Measurements from ENCODE around the gene IRAK2. TPM values are rescaled to one million over a fixed set of nuclear protein-coding genes. Genes with fewer than 3 reads are reported as not detected.
"Not testable (repeated sequence)": the region's sequence is repeated elsewhere in the genome, so short reads cannot be mapped to it uniquely, and the experiment has no call there.

Gene IRAK2
- total RNA-seq, 2 donors from 2014 or later = 5.1 to 7.6 TPM

DNA sequence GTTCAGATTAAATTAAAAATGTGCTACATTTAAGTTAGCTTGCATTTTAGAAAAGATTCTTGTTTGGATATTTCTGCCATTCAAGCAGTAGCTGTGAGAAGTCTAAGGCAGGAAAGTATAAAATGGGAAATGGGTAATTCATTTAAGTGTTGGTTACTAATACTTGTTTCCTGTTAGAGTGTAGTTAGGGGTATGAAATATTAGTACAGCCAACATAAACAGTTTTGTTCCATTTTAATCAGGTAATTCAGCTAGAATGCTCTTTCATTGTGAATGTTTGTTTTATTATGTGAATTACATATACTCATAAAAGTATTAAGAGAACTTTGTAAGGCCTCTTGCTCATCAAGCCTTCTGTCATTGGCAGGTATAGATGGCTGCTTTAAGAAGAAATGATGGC is 103.4 kb downstream of the IRAK2 start:
- TF ChIP-seq, protein P1, sequence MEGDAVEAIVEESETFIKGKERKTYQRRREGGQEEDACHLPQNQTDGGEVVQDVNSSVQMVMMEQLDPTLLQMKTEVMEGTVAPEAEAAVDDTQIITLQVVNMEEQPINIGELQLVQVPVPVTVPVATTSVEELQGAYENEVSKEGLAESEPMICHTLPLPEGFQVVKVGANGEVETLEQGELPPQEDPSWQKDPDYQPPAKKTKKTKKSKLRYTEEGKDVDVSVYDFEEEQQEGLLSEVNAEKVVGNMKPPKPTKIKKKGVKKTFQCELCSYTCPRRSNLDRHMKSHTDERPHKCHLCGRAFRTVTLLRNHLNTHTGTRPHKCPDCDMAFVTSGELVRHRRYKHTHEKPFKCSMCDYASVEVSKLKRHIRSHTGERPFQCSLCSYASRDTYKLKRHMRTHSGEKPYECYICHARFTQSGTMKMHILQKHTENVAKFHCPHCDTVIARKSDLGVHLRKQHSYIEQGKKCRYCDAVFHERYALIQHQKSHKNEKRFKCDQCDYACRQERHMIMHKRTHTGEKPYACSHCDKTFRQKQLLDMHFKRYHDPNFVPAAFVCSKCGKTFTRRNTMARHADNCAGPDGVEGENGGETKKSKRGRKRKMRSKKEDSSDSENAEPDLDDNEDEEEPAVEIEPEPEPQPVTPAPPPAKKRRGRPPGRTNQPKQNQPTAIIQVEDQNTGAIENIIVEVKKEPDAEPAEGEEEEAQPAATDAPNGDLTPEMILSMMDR (IDR thresholded peaks at IDR 0.05) = no peak
- Histone ChIP-seq H3K4me3 (no peak overlapping the region), H3K27me3 (replicated peaks; ENCODE audit: insufficient read depth) (no peaks in the 10 kb centered on the region), H3K36me3 (no peaks in the 10 kb centered on the region), H3K4me1 (replicated peaks) (peaks cover 1% of the 10 kb centered on the region), H3K27ac (no peak overlapping the region), H3K9me3 (no peaks in the 10 kb centered on the region)
- DNase-seq (ENCODE audit: low spot score) = no peak
- intact Hi-C loops (cut with DNase I) = no loop called here

DNA sequence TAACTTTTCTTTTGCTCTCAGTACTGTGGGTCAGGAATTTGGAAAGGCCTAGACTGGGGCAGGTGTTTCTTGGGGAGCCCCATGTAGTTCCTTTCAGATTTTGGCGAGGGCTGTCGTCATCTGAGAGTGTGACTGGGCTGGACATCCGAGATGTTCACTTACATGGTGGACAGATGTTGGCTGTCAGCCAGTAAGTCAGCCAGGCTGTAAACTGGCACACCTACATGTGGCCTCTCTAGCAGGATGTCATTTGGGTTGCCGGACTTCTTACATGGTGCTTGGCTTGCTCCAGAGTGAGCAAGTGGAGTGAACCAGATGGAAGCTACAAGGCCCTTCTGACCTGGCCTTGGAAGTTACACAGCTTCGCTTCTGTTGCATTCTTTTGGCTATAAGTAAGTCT is 104.2 kb downstream of the IRAK2 start:
- no peaks in the 10 kb centered on the region for H3K36me3 ChIP-seq

DNA sequence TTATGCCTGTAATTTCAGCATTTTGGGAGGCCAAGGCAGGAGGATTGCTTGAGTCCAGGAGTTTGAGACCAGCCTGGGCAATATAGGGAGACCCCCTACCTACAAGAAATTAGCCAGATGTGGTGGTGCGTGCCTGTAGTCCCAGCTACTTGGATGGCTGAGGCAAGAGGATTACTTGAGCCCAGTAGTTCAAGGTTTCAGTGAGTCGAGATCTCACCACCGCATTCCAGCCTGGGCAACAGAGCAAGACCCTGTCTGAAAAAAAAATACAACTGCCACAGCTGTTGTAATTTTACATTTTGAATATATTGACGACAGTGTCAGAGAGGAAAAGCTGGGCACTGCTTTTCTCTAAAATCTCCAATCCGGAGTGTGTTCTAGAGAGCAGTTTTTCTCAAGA is 104.7 kb downstream of the IRAK2 start:
- Histone ChIP-seq H3K4me1 (replicated peaks) (peaks cover 5% of the 10 kb centered on the region), H3K27ac (no peak overlapping the region), H3K9me3 (no peaks in the 10 kb centered on the region), H3K36me3 (no peaks in the 10 kb centered on the region), H3K27me3 (replicated peaks; ENCODE audit: insufficient read depth) (no peaks in the 10 kb centered on the region), H3K4me3 (no peak overlapping the region)
- no peak for DNase-seq (ENCODE audit: low spot score)
- intact Hi-C loops (cut with DNase I) = no loop called here
- TF ChIP-seq, protein P1 (IDR thresholded peaks at IDR 0.05) = no peak
- TF ChIP-seq POLR2A (IDR thresholded peaks at IDR 0.05) = no peak
- no peak for TF ChIP-seq POLR2AphosphoS5 (IDR thresholded peaks at IDR 0.05)
- 97% methylated on average over 5 of the region's 5 CpGs for WGBS

More for the DNA sequence above, 104.2 kb downstream of the IRAK2 start:
- 85% methylated on average over 5 of the region's 5 CpGs for WGBS
- Histone ChIP-seq H3K4me3 (no peak overlapping the region), H3K27me3 (replicated peaks; ENCODE audit: insufficient read depth) (no peaks in the 10 kb centered on the region), H3K27ac (no peak overlapping the region), H3K4me1 (replicated peaks) (peaks cover 5% of the 10 kb centered on the region), H3K9me3 (no peaks in the 10 kb centered on the region)
- intact Hi-C loops (cut with DNase I) = no loop called here
- DNase-seq (ENCODE audit: low spot score) = no peak
- TF ChIP-seq, protein P1 (IDR thresholded peaks at IDR 0.05) = no peak
- no peak for TF ChIP-seq POLR2A (IDR thresholded peaks at IDR 0.05)
- TF ChIP-seq POLR2AphosphoS5 (IDR thresholded peaks at IDR 0.05) = no peak

DNA sequence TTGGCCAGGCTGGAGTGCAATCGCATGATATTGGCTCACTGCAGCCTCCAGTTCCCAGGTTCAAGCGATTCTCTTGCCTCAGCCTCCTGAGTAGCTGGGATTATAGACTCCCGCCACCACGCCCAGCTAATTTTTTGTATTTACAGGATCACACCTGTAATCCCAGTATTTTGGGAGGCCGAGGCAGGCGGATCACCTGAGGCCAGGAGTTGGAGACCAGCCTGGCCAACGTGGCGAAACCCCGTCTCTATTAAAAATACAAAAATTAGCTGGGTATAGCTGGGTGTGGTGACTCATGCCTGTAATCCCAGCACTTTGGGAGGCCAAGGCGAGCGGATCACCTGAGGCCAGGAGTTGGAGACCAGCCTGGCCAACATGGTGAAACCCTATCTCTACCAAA is 107.8 kb downstream of the IRAK2 start:
- H3K4me3 ChIP-seq; H3K27me3 ChIP-seq (replicated peaks; ENCODE audit: insufficient read depth); H3K9me3 ChIP-seq; H3K4me1 ChIP-seq (replicated peaks); intact Hi-C loops (cut with DNase I); H3K27ac ChIP-seq; DNase-seq (ENCODE audit: low spot score); H3K36me3 ChIP-seq: not testable (repeated sequence)
- 95% methylated on average over 11 of the region's 11 CpGs for WGBS

DNA sequence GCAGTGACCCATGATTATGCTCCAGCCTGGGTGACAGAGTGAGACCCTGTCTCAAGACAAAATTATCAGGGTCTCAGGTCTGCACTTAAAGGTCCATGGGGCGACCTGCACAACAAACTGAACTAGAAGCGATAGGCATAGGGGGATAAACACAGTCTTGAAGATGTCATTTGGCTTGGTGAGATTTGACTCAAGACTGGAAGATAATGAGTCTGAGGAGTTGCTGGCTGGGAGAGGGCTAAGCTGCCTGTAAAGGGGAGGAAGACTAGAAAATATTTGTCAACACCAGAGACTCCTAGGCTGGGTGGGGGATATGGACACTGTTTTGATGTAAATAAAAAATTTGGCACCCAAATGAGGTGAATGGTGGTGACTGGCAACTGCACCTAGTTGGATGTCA is 108.3 kb downstream of the IRAK2 start:
- intact Hi-C loops (cut with DNase I) = no loop called here
- no peaks in the 10 kb centered on the region for H3K9me3 ChIP-seq
- DNase-seq (ENCODE audit: low spot score) = no peak
- no peak for TF ChIP-seq POLR2AphosphoS5 (IDR thresholded peaks at IDR 0.05)
- TF ChIP-seq POLR2A (IDR thresholded peaks at IDR 0.05) = no peak
- TF ChIP-seq, protein P1 (IDR thresholded peaks at IDR 0.05) = no peak
- H3K27me3 ChIP-seq (replicated peaks; ENCODE audit: insufficient read depth) = no peaks in the 10 kb centered on the region
- H3K4me1 ChIP-seq (replicated peaks) = peaks cover 5% of the 10 kb centered on the region
- H3K4me3 ChIP-seq = no peak overlapping the region
- no peaks in the 10 kb centered on the region for H3K36me3 ChIP-seq
- WGBS = 100% methylated on average over 2 of the region's 2 CpGs
- no peak overlapping the region for H3K27ac ChIP-seq
